GM12878 (cell line): ENCODE results near the gene ITPRIPL2. TPM values are rescaled to one million over a fixed set of nuclear protein-coding genes. Genes with fewer than 3 reads are reported as not detected.

Source experiments
- ATAC-seq: fragments of 200-7000 bp; cut with Tn5 transposase; 3 replicates; pipeline ENCODE4 v1.9.1; 2020; ENCODE audit warnings: mild to moderate bottlenecking, moderate library complexity
- BruUV-seq: library from RNA; stranded (reverse); fragments of 400-500 nt; replicated peaks from 2 replicates; lab custom pipeline; 2021; lab: Mats Ljungman, UMichigan
- CTCF ChIA-PET: fragments of 300-600 bp; sonication (Branson Sonifier 250); formaldehyde crosslinking; extraction: SDS; loops from one replicate; lab custom pipeline; 2021; ENCODE audit warnings: inconsistent platforms; lab: Yijun Ruan, JAX
- POLR2A ChIA-PET: fragments of 350-600 bp; formaldehyde crosslinking; extraction: SDS; loops from one replicate; lab custom pipeline; 2021; ENCODE audit warnings: inconsistent platforms; lab: Charles Lee
- RAD21 ChIA-PET: fragments of 300-600 bp; sonication (Branson Sonifier 250); formaldehyde crosslinking; loops from one replicate; lab custom pipeline; 2023; ENCODE audit warnings: antibody characterized with exemption; ENCODE audit not compliant: unreplicated experiment; lab: Charles Lee
- SMC1A ChIA-PET: fragments of 300-600 bp; sonication (Branson Sonifier 250); formaldehyde crosslinking; loops from one replicate; lab custom pipeline; 2023; ENCODE audit not compliant: unreplicated experiment, uncharacterized antibody; lab: Charles Lee
- DNase-seq: peaks from one replicate; pipeline ENCODE4 v3.0.0-alpha.2; 2011; ENCODE audit warnings: low read depth, low spot score
- FAIRE-seq: peaks from 3 replicates; lab custom pipeline; 2011; peaks lifted over from hg19 to GRCh38; lab: Jason Lieb, UNC
- H2AFZ ChIP-seq: 2 replicates; pipeline ENCODE4 v1.6.0; 2011; ENCODE audit warnings: low read depth, low read length, control low read depth; ENCODE audit not compliant: control insufficient read depth
- H3K27ac ChIP-seq: 2 replicates; pipeline ENCODE4 v1.5.1; 2011; ENCODE audit warnings: control low read depth; ENCODE audit not compliant: control insufficient read depth, insufficient read depth
- H3K27me3 ChIP-seq, 2 experiments: replicated peaks in 1 of 2; 2 replicates each; pipeline versions ENCODE4 v1.6.0 to v1.6.1; 2011; ENCODE audit warnings: low read length in 1 of 2; ENCODE audit not compliant: control insufficient read depth in 2 of 2, insufficient read depth in 2 of 2
- H3K36me3 ChIP-seq, 2 experiments: 2 replicates each; pipeline ENCODE4 v1.5.1; 2011; ENCODE audit warnings: low read length in 1 of 2; ENCODE audit not compliant: control insufficient read depth in 2 of 2, insufficient read depth in 2 of 2
- H3K4me1 ChIP-seq: 2 replicates; pipeline ENCODE4 v1.6.1; 2011; ENCODE audit warnings: mild to moderate bottlenecking, low read length, moderate library complexity, mixed read lengths; ENCODE audit not compliant: control insufficient read depth, insufficient read depth
- H3K4me2 ChIP-seq: 2 replicates; pipeline ENCODE4 v1.6.0; 2011; ENCODE audit warnings: control low read depth; ENCODE audit not compliant: control insufficient read depth, insufficient read depth
- H3K4me3 ChIP-seq: fragments of 200-600 bp; sonication (generic); 2 replicates; pipeline ENCODE4 v1.5.1; 2016
- H3K79me2 ChIP-seq: 2 replicates; pipeline ENCODE4 v1.6.0; 2011; ENCODE audit warnings: low read length; ENCODE audit not compliant: control insufficient read depth, insufficient read depth
- H3K9ac ChIP-seq: 2 replicates; pipeline ENCODE4 v1.8.0; 2011; ENCODE audit warnings: low read length, control low read depth, mixed read lengths; ENCODE audit not compliant: control insufficient read depth, insufficient read depth
- H3K9me3 ChIP-seq: replicated peaks from 3 replicates; pipeline ENCODE4 v1.5.1; 2011; ENCODE audit warnings: mild to moderate bottlenecking, low read length; ENCODE audit not compliant: control insufficient read depth, insufficient read depth
- H4K20me1 ChIP-seq: 2 replicates; pipeline ENCODE4 v1.6.0; 2011; ENCODE audit not compliant: control insufficient read depth, insufficient read depth
- BCL11A ChIP-seq: IDR thresholded peaks from 2 replicates; pipeline ENCODE4 v1.6.1; 2011; ENCODE audit warnings: low read depth, low read length
- BRCA1 ChIP-seq: IDR thresholded peaks from 2 replicates; pipeline ENCODE4 v1.6.1; 2011; ENCODE audit warnings: low read depth, low read length, improper control_type of control experiment
- FOXM1 ChIP-seq: IDR thresholded peaks from 2 replicates; pipeline ENCODE4 v1.6.1; 2012; ENCODE audit warnings: low read depth, mild to moderate bottlenecking, inconsistent platforms, low read length, moderate library complexity
- GABPA ChIP-seq: IDR thresholded peaks from 2 replicates; pipeline ENCODE4 v1.6.1; 2014; ENCODE audit warnings: antibody characterized with exemption, low read depth, mild to moderate bottlenecking, inconsistent platforms
- HDGF ChIP-seq: fragments of 450-650 bp; IDR thresholded peaks from 2 replicates; pipeline ENCODE4 v1.6.1; 2016; ENCODE audit warnings: antibody characterized with exemption
- JUND ChIP-seq: IDR thresholded peaks from 2 replicates; pipeline ENCODE4 v1.6.1; 2012; ENCODE audit warnings: low read depth, mild to moderate bottlenecking, low read length, improper control_type of control experiment, moderate library complexity
- MEF2A ChIP-seq: IDR thresholded peaks from 2 replicates; pipeline ENCODE4 v1.6.1; 2011; ENCODE audit warnings: low read depth, mild to moderate bottlenecking, low read length, moderate library complexity; ENCODE audit not compliant: insufficient read depth
- MTA3 ChIP-seq: IDR thresholded peaks from 2 replicates; pipeline ENCODE4 v1.6.1; 2012; ENCODE audit warnings: low read length, inconsistent platforms, borderline replicate concordance
- NBN ChIP-seq: fragments of 450-650 bp; IDR thresholded peaks from 2 replicates; pipeline ENCODE4 v1.6.1; 2016
- NRF1 ChIP-seq: conservative IDR thresholded peaks from 2 replicates; pipeline ENCODE4 v1.6.1; 2011; ENCODE audit warnings: mild to moderate bottlenecking, low read depth, low read length, improper control_type of control experiment
- POLR2AphosphoS5 ChIP-seq: IDR thresholded peaks from 2 replicates; pipeline ENCODE4 v1.6.1; 2011; ENCODE audit warnings: mild to moderate bottlenecking, low read length, inconsistent platforms
- POU2F2 ChIP-seq: IDR thresholded peaks from 3 replicates; pipeline ENCODE4 v1.6.1; 2011; ENCODE audit warnings: low read depth, mild to moderate bottlenecking, low read length, borderline replicate concordance
- RFX5 ChIP-seq: IDR thresholded peaks from 2 replicates; pipeline ENCODE4 v1.6.1; 2011; ENCODE audit warnings: low read depth, low read length, improper control_type of control experiment
- RUNX3 ChIP-seq: IDR thresholded peaks from 2 replicates; pipeline ENCODE4 v1.6.1; 2012; ENCODE audit warnings: low read length, inconsistent platforms
- SUZ12 ChIP-seq: fragments of 200-600 bp; sonication (generic); IDR thresholded peaks from one replicate; pipeline ENCODE4 v1.6.1; 2018; ENCODE audit warnings: antibody characterized with exemption, mild to moderate bottlenecking; ENCODE audit not compliant: unreplicated experiment
- TBL1XR1 ChIP-seq: IDR thresholded peaks from 2 replicates; pipeline ENCODE4 v1.6.1; 2012; ENCODE audit warnings: low read depth, low read length, improper control_type of control experiment
- ZNF384 ChIP-seq: IDR thresholded peaks from 2 replicates; pipeline ENCODE4 v1.6.1; 2012; ENCODE audit warnings: low read depth, mild to moderate bottlenecking, low read length, improper control_type of control experiment, borderline replicate concordance
- WGBS: methylation state at CpG from one replicate; pipeline ENCODE4 v1.1.6; 2016; ENCODE audit warnings: low lambda C conversion rate; ENCODE audit not compliant: insufficient replicate concordance, insufficient coverage; ENCODE audit errors: missing lambda C conversion rate; 5-methylcytosine and 5-hydroxymethylcytosine counted together
- in situ Hi-C: fragments of 300-500 bp; cut with MboI; formaldehyde crosslinking; loops from 9 replicates; pipeline ENCODE4 v1.14.3; 2018; ENCODE audit warnings: mixed read lengths
- intact Hi-C: fragments of 100-400 bp; cut with micrococcal nuclease; formaldehyde crosslinking; loops from one replicate; pipeline ENCODE4 v1.14.2; 2022; ENCODE audit not compliant: unreplicated experiment
- polyA plus RNA-seq, 11 experiments: library from polyadenylated mRNA; depleted of rRNA in 4 of 11; unstranded in 6 of 11; stranded (reverse) in 5 of 11; fragments of >200 nt; fragmentation: Nextera tagmentation in 4 of 11; fragmentation: Illumina TruSeq in 1 of 11; extraction: Ambion mirVana in 4 of 11; extraction: Trizol in 1 of 11; gene quantifications; 1 replicate in 1 of 11; 2 replicates in 10 of 11; pipeline versions ENCODE4 v1.2.1 to v1.2.3, GENCODE V29; 2011 to 2016; ENCODE audit warnings: inconsistent platforms in 2 of 11, missing spikeins in 2 of 11, low read depth in 1 of 11
- total RNA-seq, 4 experiments: library from RNA; depleted of rRNA in 3 of 4; stranded (reverse); fragments of >200 nt in 3 of 4; fragmentation: Illumina TruSeq in 1 of 4; extraction: Trizol in 1 of 4; gene quantifications; 2 replicates each; pipeline versions ENCODE4 v1.2.1 to v1.2.3, GENCODE V29; 2013 to 2021
- TF ChIP-seq, protein P1 (sequence below): fragments of 150-350 bp; IDR thresholded peaks from 2 replicates; pipeline ENCODE4 v1.6.1; 2014; ENCODE audit warnings: mild to moderate bottlenecking, low read depth, low read length
- TF ChIP-seq, protein P2 (sequence below): fragments of 450-650 bp; formaldehyde crosslinking; IDR thresholded peaks from 2 replicates; pipeline ENCODE4 v1.5.0; 2022; ENCODE audit warnings: mild to moderate bottlenecking, missing genetic modification characterization

Gene ITPRIPL2
- total and polyA plus RNA-seq, 10 of the 15 experiments (the other 5 are each of a cell fraction or from before 2014, with no cell fraction given), result 0.48 to 14.3 (median 3.5) TPM

DNA sequence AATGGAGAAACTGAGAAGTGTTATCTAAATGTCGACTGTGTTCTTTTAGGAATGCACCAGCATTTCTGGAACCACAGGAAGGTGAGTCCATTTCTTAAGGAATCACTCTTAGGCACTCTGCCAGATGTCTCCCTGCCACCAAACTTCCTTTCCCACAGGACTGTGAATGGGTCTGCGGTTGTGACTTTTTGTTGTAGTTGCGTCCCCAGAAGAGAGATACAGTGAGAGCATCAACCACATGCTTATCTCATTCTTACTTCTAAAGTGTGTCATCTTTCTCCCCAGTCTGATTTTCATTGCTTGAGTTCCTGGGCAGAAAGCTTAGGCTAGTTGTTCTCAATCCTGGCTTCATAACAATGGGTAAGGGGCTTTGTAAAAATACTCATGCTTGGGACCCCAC is 13.4 kb downstream of the ITPRIPL2 start (continued):
- TF ChIP-seq GABPA (0 out of 2 replicates have a peak, but pooled peaks have one; percentile 35), TBL1XR1 (peak; percentile 36; the same call in 1 of the 2 replicates), FOXM1 (peak; percentile 47; the same call in 1 of the 2 replicates), RUNX3 (peak; percentile 98)

DNA sequence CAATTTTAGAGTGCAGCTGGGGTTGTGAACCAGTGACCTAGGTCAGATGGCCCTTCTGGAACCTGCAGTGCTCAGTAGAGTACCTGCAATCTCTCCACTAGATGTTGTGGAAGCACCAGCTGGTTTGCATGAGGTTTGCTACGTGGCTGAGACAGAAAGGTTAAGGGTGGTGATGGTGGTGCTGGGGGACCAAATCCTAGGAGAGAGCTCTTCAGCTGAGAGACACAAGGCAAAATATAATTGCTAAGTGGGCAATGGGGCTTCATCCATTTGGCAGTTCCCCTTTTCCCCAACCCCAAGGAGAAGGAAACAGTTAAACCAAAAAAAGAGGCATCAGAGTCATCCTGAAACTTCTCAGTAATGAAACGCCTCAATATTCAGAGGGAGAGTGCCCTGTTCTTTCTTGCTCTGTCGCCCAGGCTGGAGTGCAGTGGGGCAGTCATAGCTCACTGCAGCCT is 13.9 kb downstream of the ITPRIPL2 start:
- in situ Hi-C loops (no loop called here), intact Hi-C loops (loop anchor here (5.0 kb wide), 1 partner anchor 40 kb away; no protein-coding TSS in a partner anchor)
- H3K4me3 ChIP-seq, result 0 out of 2 replicates have a peak overlapping the region, but pooled peaks have one; percentile 4
- H3K27me3 ChIP-seq, result no peaks in the 10 kb centered on the region
- H3K9ac ChIP-seq, result 0 out of 2 replicates have a peak overlapping the region, but pooled peaks have one; percentile 14
- FAIRE-seq (peak; percentile 69), DNase-seq (peak; percentile 57), ATAC-seq (peak; percentile 83)
- H3K36me3 ChIP-seq, result no peaks in the 10 kb centered on the region
- ChIA-PET RAD21 (interaction anchor here (1.2 kb wide), 1 partner anchor 19 kb away, joined by 4 read pairs; no protein-coding TSS in a partner anchor), SMC1A (interaction anchor here (0.9 to 7.3 kb wide), 8 partner anchors 9 to 192 kb away, joined by 3 to 60 read pairs (median 7); partner anchors contain the start of gene ITPRIPL2), POLR2A (interaction anchor here (0.5 to 3.1 kb wide), 2 partner anchors 10 to 18 kb away, joined by 7 to 26 read pairs; no protein-coding TSS in a partner anchor), CTCF (interaction anchor here (0.8 to 3.6 kb wide), 5 partner anchors 8 to 51 kb away, joined by 3 to 17 read pairs (median 5); no protein-coding TSS in a partner anchor)
- no peaks in the 10 kb centered on the region for H4K20me1 ChIP-seq
- WGBS, result 0% methylated on average over 3 of the region's 3 CpGs
- H3K79me2 ChIP-seq, result no peaks in the 10 kb centered on the region
- peaks cover 5% of the 10 kb centered on the region; the same call in 2 of the 3 replicates for H3K9me3 ChIP-seq
- peaks cover 65% of the 10 kb centered on the region for H3K4me1 ChIP-seq
- H3K27ac ChIP-seq, result peak overlapping the region; percentile 89
- no peak overlapping the region for H2AFZ ChIP-seq
- no TSS peak for BruUV-seq
- H3K4me2 ChIP-seq, result peak overlapping the region; percentile 78
- TF ChIP-seq POLR2AphosphoS5 (no peak), GABPA (0 out of 2 replicates have a peak, but pooled peaks have one; percentile 12), BRCA1 (no peak), ZNF384 (no peak), HDGF (no peak), POU2F2 (peak; percentile 77; the same call in 1 of the 3 replicates), NRF1 (no peak), JUND (no peak), BCL11A (0 out of 2 replicates have a peak, but pooled peaks have one; percentile 12), NBN (0 out of 2 replicates have a peak, but pooled peaks have one; percentile 25), SUZ12 (no peak), RFX5 (no peak), MEF2A (peak; percentile 40; the same call in 1 of the 2 replicates), MTA3 (no peak; the same call in 1 of the 2 replicates)
- TF ChIP-seq, protein P1, sequence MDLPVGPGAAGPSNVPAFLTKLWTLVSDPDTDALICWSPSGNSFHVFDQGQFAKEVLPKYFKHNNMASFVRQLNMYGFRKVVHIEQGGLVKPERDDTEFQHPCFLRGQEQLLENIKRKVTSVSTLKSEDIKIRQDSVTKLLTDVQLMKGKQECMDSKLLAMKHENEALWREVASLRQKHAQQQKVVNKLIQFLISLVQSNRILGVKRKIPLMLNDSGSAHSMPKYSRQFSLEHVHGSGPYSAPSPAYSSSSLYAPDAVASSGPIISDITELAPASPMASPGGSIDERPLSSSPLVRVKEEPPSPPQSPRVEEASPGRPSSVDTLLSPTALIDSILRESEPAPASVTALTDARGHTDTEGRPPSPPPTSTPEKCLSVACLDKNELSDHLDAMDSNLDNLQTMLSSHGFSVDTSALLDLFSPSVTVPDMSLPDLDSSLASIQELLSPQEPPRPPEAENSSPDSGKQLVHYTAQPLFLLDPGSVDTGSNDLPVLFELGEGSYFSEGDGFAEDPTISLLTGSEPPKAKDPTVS, result no peak
- TF ChIP-seq, protein P2, sequence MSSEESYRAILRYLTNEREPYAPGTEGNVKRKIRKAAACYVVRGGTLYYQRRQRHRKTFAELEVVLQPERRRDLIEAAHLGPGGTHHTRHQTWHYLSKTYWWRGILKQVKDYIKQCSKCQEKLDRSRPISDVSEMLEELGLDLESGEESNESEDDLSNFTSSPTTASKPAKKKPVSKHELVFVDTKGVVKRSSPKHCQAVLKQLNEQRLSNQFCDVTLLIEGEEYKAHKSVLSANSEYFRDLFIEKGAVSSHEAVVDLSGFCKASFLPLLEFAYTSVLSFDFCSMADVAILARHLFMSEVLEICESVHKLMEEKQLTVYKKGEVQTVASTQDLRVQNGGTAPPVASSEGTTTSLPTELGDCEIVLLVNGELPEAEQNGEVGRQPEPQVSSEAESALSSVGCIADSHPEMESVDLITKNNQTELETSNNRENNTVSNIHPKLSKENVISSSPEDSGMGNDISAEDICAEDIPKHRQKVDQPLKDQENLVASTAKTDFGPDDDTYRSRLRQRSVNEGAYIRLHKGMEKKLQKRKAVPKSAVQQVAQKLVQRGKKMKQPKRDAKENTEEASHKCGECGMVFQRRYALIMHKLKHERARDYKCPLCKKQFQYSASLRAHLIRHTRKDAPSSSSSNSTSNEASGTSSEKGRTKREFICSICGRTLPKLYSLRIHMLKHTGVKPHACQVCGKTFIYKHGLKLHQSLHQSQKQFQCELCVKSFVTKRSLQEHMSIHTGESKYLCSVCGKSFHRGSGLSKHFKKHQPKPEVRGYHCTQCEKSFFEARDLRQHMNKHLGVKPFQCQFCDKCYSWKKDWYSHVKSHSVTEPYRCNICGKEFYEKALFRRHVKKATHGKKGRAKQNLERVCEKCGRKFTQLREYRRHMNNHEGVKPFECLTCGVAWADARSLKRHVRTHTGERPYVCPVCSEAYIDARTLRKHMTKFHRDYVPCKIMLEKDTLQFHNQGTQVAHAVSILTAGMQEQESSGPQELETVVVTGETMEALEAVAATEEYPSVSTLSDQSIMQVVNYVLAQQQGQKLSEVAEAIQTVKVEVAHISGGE, result no peak
